Stimulated activated CD4-positive, alpha-beta T cell treated with anti-CD3 and anti-CD28 coated beads, TNF-alpha, amount 100 ng/mL, for 24 hours (primary cell): Measurements from ENCODE around the gene ZNF561.

Experiments used
- DNase-seq, 3 experiments: peaks; one replicate each; pipeline ENCODE4 v3.0.0-alpha.2; 2020; ENCODE audit warnings: low read depth in 3 of 3

The ZNF561 gene

GRCh38 chr19:9580728-9581127 lies 40.3 kb downstream of the ZNF561 start:
- DNase-seq = no peak

- DNase-seq = no peak
Measured at GRCh38 chr19:9570255-9570654, 50.8 kb downstream of the ZNF561 start.

GRCh38 chr19:9566729-9567128 lies 54.3 kb downstream of the ZNF561 start:
- no peak for DNase-seq

GRCh38 chr19:9565900-9566705 lies 54.9 kb downstream of the ZNF561 start:
- DNase-seq = no peak
